Liver (tissue), 9 donors: ENCODE data around the gene PRKCSH. TPM values are rescaled to one million over a fixed set of nuclear protein-coding genes. Genes with fewer than 3 reads are reported as not detected.

ENCODE experiments used
- DNase-seq: peaks from one replicate; pipeline ENCODE4 v3.0.0-alpha.2; 2017; ENCODE audit warnings: low spot score
- H3K27ac ChIP-seq, 2 donors: one replicate each; pipeline ENCODE4 v1.7.0; 2013; ENCODE audit warnings: inconsistent platforms in 2 of 2, low read length in 2 of 2, control low read depth in 1 of 2, low read depth in 1 of 2, mild to moderate bottlenecking in 1 of 2
- H3K27me3 ChIP-seq, 4 donors: one replicate each; pipeline versions ENCODE4 v1.6.1 to v1.7.0; 2013; ENCODE audit warnings: low read length in 3 of 4, inconsistent platforms in 1 of 4, mild to moderate bottlenecking in 1 of 4, moderate library complexity in 1 of 4; ENCODE audit not compliant: control insufficient read depth in 4 of 4, insufficient read depth in 4 of 4
- H3K36me3 ChIP-seq, 4 donors: one replicate each; pipeline versions ENCODE4 v1.6.1 to v1.7.0; 2013; ENCODE audit warnings: low read length in 3 of 4, mild to moderate bottlenecking in 3 of 4, low read depth in 1 of 4, moderate library complexity in 1 of 4; ENCODE audit not compliant: control insufficient read depth in 4 of 4, insufficient read depth in 3 of 4
- H3K4me1 ChIP-seq, 4 donors: one replicate each; pipeline versions ENCODE4 v1.6.1 to v1.7.0; 2013; ENCODE audit warnings: low read length in 3 of 4, mild to moderate bottlenecking in 3 of 4, moderate library complexity in 1 of 4; ENCODE audit not compliant: control insufficient read depth in 4 of 4, insufficient read depth in 4 of 4
- H3K4me3 ChIP-seq, 3 donors: one replicate each; pipeline versions ENCODE4 v1.6.1 to v1.7.0; 2013; ENCODE audit warnings: low read length in 3 of 3, control low read depth in 1 of 3, low read depth in 1 of 3, mild to moderate bottlenecking in 1 of 3
- H3K9ac ChIP-seq, 2 donors: one replicate each; pipeline ENCODE4 v1.7.0; 2013; ENCODE audit warnings: low read length in 2 of 2, mild to moderate bottlenecking in 2 of 2, moderate library complexity in 2 of 2, control low read depth in 1 of 2, low read depth in 1 of 2
- H3K9me3 ChIP-seq, 4 donors: one replicate each; pipeline versions ENCODE4 v1.6.1 to v1.7.0; 2013; ENCODE audit warnings: low read length in 3 of 4; ENCODE audit not compliant: control insufficient read depth in 4 of 4
- ATF3 ChIP-seq: IDR thresholded peaks from 2 replicates; pipeline ENCODE4 v1.6.1; 2016; ENCODE audit warnings: antibody characterized with exemption
- CTCF ChIP-seq: fragments of 150-350 bp; IDR thresholded peaks from 2 replicates; pipeline ENCODE4 v1.5.1; 2017; ENCODE audit warnings: improper control_type of control experiment, low read depth, low read length; ENCODE audit not compliant: missing input control
- EGR1 ChIP-seq, 2 donors: IDR thresholded peaks; 2 replicates each; pipeline ENCODE4 v1.6.1; 2016 to 2018; ENCODE audit warnings: antibody characterized with exemption in 2 of 2, low read depth in 2 of 2
- FOXA1 ChIP-seq: IDR thresholded peaks from 2 replicates; pipeline ENCODE4 v1.6.1; 2016; ENCODE audit warnings: antibody characterized with exemption
- FOXA2 ChIP-seq: IDR thresholded peaks from 2 replicates; pipeline ENCODE4 v1.6.1; 2016; ENCODE audit warnings: antibody characterized with exemption
- GABPA ChIP-seq, 2 donors: IDR thresholded peaks in 1 of 2; conservative IDR thresholded peaks in 1 of 2; 2 replicates each; pipeline ENCODE4 v1.6.1; 2016; ENCODE audit warnings: antibody characterized with exemption in 2 of 2, mild to moderate bottlenecking in 1 of 2, moderate library complexity in 1 of 2
- HNF4A ChIP-seq, 2 donors: conservative IDR thresholded peaks; 2 replicates each; pipeline ENCODE4 v1.6.1; 2016; ENCODE audit warnings: antibody characterized with exemption in 2 of 2, mild to moderate bottlenecking in 2 of 2
- HNF4G ChIP-seq: IDR thresholded peaks from 2 replicates; pipeline ENCODE4 v1.6.1; 2016; ENCODE audit warnings: antibody characterized with exemption
- JUND ChIP-seq, 2 donors: IDR thresholded peaks; 2 replicates each; pipeline ENCODE4 v1.6.1; 2016; ENCODE audit warnings: antibody characterized with exemption in 2 of 2
- MAX ChIP-seq: IDR thresholded peaks from 2 replicates; pipeline ENCODE4 v1.6.1; 2016; ENCODE audit warnings: antibody characterized with exemption
- RAD21 ChIP-seq, 2 donors: IDR thresholded peaks; 2 replicates each; pipeline ENCODE4 v1.6.1; 2016; ENCODE audit warnings: antibody characterized with exemption in 2 of 2, mild to moderate bottlenecking in 2 of 2
- REST ChIP-seq: IDR thresholded peaks from 2 replicates; pipeline ENCODE4 v1.6.1; 2016; ENCODE audit warnings: antibody characterized with exemption, mild to moderate bottlenecking
- RXRA ChIP-seq, 2 donors: IDR thresholded peaks; 2 replicates each; pipeline ENCODE4 v1.6.1; 2017 to 2018; ENCODE audit warnings: antibody characterized with exemption in 2 of 2, mild to moderate bottlenecking in 1 of 2
- SP1 ChIP-seq: IDR thresholded peaks from 2 replicates; pipeline ENCODE4 v1.6.1; 2018; ENCODE audit warnings: antibody characterized with exemption, mild to moderate bottlenecking
- TAF1 ChIP-seq: conservative IDR thresholded peaks from 2 replicates; pipeline ENCODE4 v1.6.1; 2016; ENCODE audit warnings: antibody characterized with exemption, mild to moderate bottlenecking
- YY1 ChIP-seq: IDR thresholded peaks from 2 replicates; pipeline ENCODE4 v1.6.1; 2016; ENCODE audit warnings: antibody characterized with exemption, mild to moderate bottlenecking
- ZBTB33 ChIP-seq: IDR thresholded peaks from 2 replicates; pipeline ENCODE4 v1.6.1; 2016; ENCODE audit warnings: antibody characterized with exemption
- WGBS: extraction: QIAGEN DNeasy Blood & Tissue Kit; methylation state at CpG from one replicate; pipeline ENCODE4 v1.1.7; 2013; 5-methylcytosine and 5-hydroxymethylcytosine counted together
- polyA plus RNA-seq, 2 donors: library from polyadenylated mRNA; stranded (reverse) in 1 of 2; unstranded in 1 of 2; fragments of 200-250 nt in 1 of 2; fragments of >200 nt in 1 of 2; fragmentation: Nextera tagmentation in 1 of 2; extraction: Ambion mirVana in 1 of 2; gene quantifications; one replicate each; pipeline versions ENCODE4 v1.2.1 to v1.2.3, GENCODE V29; 2013 to 2015
- total RNA-seq, 2 donors: library from RNA; depleted of rRNA; stranded (reverse); fragments of >200 nt; gene quantifications; one replicate each; pipeline ENCODE4 v1.2.3, GENCODE V29; 2014
- donor health status: healthy.
- donor health status: healthy.
- donor health status: healthy.
- donor health status: healthy.
- donor health status: healthy.

PRKCSH gene
- total and polyA plus RNA-seq, 4 donors, result 42.9 to 165 (median 78.3) TPM

GRCh38 chr19:11457115-11457514 lies 21.7 kb downstream of the PRKCSH start:
- Histone ChIP-seq H3K27ac (no peak overlapping the region), H3K4me3 (no peak overlapping the region), H3K36me3 (no peaks in the 10 kb centered on the region), H3K27me3 (no peaks in the 10 kb centered on the region), H3K9ac (no peak overlapping the region), H3K4me1 (no peaks in the 10 kb centered on the region), H3K9me3 (no peaks in the 10 kb centered on the region)
- 29% methylated on average over 18 of the region's 18 CpGs for WGBS
- no peak for TF ChIP-seq REST
- DNase-seq, result no peak

- Histone ChIP-seq H3K4me1 (no peaks in the 10 kb centered on the region), H3K4me3 (no peak overlapping the region), H3K9me3 (no peaks in the 10 kb centered on the region), H3K9ac (no peak overlapping the region), H3K36me3 (no peaks in the 10 kb centered on the region), H3K27ac (no peak overlapping the region), H3K27me3 (no peaks in the 10 kb centered on the region)
- TF ChIP-seq HNF4G, result no peak
- TF ChIP-seq RXRA (IDR thresholded peaks at IDR 0.05), result no peak
- TF ChIP-seq SP1, result no peak
- no peak for TF ChIP-seq TAF1
- no peak for TF ChIP-seq EGR1 (IDR thresholded peaks at IDR 0.05; ENCODE audit: low read depth in 2 of 2)
- no peak for TF ChIP-seq ZBTB33
- no peak for TF ChIP-seq FOXA1
- TF ChIP-seq MAX, result no peak
- TF ChIP-seq FOXA2, result no peak
- TF ChIP-seq GABPA (IDR thresholded peaks at IDR 0.05 in 1 of 2, conservative IDR thresholded peaks at IDR 0.05 in 1 of 2), result no peak
- TF ChIP-seq YY1, result no peak
- TF ChIP-seq HNF4A (conservative IDR thresholded peaks at IDR 0.05), result no peak
- no peak for TF ChIP-seq CTCF
- no peak for TF ChIP-seq RAD21 (IDR thresholded peaks at IDR 0.05)
- no peak for TF ChIP-seq JUND (IDR thresholded peaks at IDR 0.05)
- no peak for TF ChIP-seq ATF3
- no peak for TF ChIP-seq REST
- DNase-seq, result no peak
- WGBS, result 87% methylated on average over 20 of the region's 20 CpGs
These were observed 22.4 kb downstream of the PRKCSH start for GRCh38 chr19:11457831-11458230.
